Psoas muscle (tissue), 8 donors: ENCODE results near the gene C4BPA. TPM values are rescaled to one million over a fixed set of nuclear protein-coding genes. Genes with fewer than 3 reads are reported as not detected.

ENCODE experiments used
- ATAC-seq, 4 donors: fragments of 200-7000 bp; cut with Tn5 transposase; one replicate each; pipeline ENCODE4 v1.9.1; 2020; ENCODE audit warnings: moderate library complexity in 3 of 4, mild to moderate bottlenecking in 2 of 4
- DNase-seq, 2 donors: peaks; one replicate each; pipeline ENCODE4 v3.0.0-alpha.2; 2020
- H3K27ac ChIP-seq: fragments of 200-600 bp; one replicate; pipeline ENCODE4 v1.8.0; 2022
- H3K27me3 ChIP-seq, 3 donors: fragments of 200-600 bp in 1 of 3; one replicate each; pipeline versions ENCODE4 v1.6.1 to v1.8.0; 2013 to 2022; ENCODE audit warnings: low read length in 2 of 3, mild to moderate bottlenecking in 2 of 3, moderate library complexity in 1 of 3; ENCODE audit not compliant: insufficient read depth in 3 of 3
- H3K36me3 ChIP-seq, 2 donors: fragments of 200-600 bp in 1 of 2; one replicate each; pipeline versions ENCODE4 v1.6.1 to v1.8.0; 2013 to 2022; ENCODE audit warnings: low read depth in 1 of 2, mild to moderate bottlenecking in 1 of 2, moderate library complexity in 1 of 2; ENCODE audit not compliant: insufficient read depth in 1 of 2
- H3K4me1 ChIP-seq: fragments of 200-600 bp; one replicate; pipeline ENCODE4 v1.8.0; 2022
- H3K4me3 ChIP-seq: fragments of 200-600 bp; one replicate; pipeline ENCODE4 v1.8.0; 2022; ENCODE audit warnings: mild to moderate bottlenecking
- H3K9me3 ChIP-seq: fragments of 200-600 bp; one replicate; pipeline ENCODE4 v1.8.0; 2022
- CTCF ChIP-seq: fragments of 200-600 bp; IDR thresholded peaks from one replicate; pipeline ENCODE4 v1.8.0; 2022; ENCODE audit warnings: antibody characterized with exemption
- WGBS, 3 donors: extraction: QIAGEN DNeasy Blood & Tissue Kit; methylation state at CpG; one replicate each; pipeline versions ENCODE4 v1.1.6 to v1.1.7; 2013; 5-methylcytosine and 5-hydroxymethylcytosine counted together
- intact Hi-C, 2 donors: fragments of 100-400 bp; cut with DNase I; formaldehyde crosslinking; loops; one replicate each; pipeline versions ENCODE4 v1.11.0 to v1.14.2; 2022
- polyA plus RNA-seq, 3 donors: library from polyadenylated mRNA; stranded (reverse); fragments of 200-250 nt; gene quantifications; one replicate each; pipeline ENCODE4 v1.2.3, GENCODE V29; 2013
- total RNA-seq, 4 donors: library from RNA; stranded (reverse); fragmentation: NEBNext Ultra II Directional in 2 of 4; extraction: Animal tissue kit (Norgen Biotek cat#: 25700) in 2 of 4; gene quantifications; one replicate each; pipeline versions ENCODE4 v1.2.1 to v1.2.4, GENCODE V29; 2021 to 2023
- donor health status: healthy with polysubstance abuse.
- donor health status: DM: no; HTN: no; CAD: no; lungs with moderate emphysema.
- donor health status: Bipolar disorder and iron deficiency.
- donor health status: healthy.
- donor health status: DM: yes; HTN: yes; CAD: no.
- donor health status: DM: no; HTN: no; CAD: no.
- donor health status: DM: no; HTN: no; CAD: no.
- donor health status: DM: yes; HTN: yes; CAD: no.

Gene C4BPA
- total and polyA plus RNA-seq, 7 donors: 0.15 TPM; not detected in 6

- TF ChIP-seq CTCF: no peak
- peak in 3 of 4 donors; percentile 20 to 55 (median 33) for ATAC-seq
- no peaks in the 10 kb centered on the region for H3K27me3 ChIP-seq
- H3K9me3 ChIP-seq: no peaks in the 10 kb centered on the region
- DNase-seq: no peak
- no peak overlapping the region for H3K4me3 ChIP-seq
- 83 to 91% (median 86%) methylated on average over 3 of the region's 3 CpGs for WGBS, 3 donors
- intact Hi-C loops: no loop called here
- no peak overlapping the region for H3K27ac ChIP-seq
- H3K4me1 ChIP-seq: no peaks in the 10 kb centered on the region
- peaks cover 7 to 90% of the 10 kb centered on the region in 2 donors for H3K36me3 ChIP-seq
Measured at GRCh38 chr1:207069061-207069460, 35.0 kb upstream of the C4BPA start.

GRCh38 chr1:207069858-207070506 lies 34.1 kb upstream of the C4BPA start:
- no peak overlapping the region for H3K4me3 ChIP-seq
- intact Hi-C loops: no loop called here
- peaks cover 7 to 90% of the 10 kb centered on the region in 2 donors for H3K36me3 ChIP-seq
- no peaks in the 10 kb centered on the region for H3K9me3 ChIP-seq
- H3K27me3 ChIP-seq: no peaks in the 10 kb centered on the region
- DNase-seq (peak; percentile 44 to 49), ATAC-seq (peak in 3 of 4 donors; percentile 62 to 82 (median 64))
- no peak for TF ChIP-seq CTCF
- H3K27ac ChIP-seq: no peak overlapping the region
- H3K4me1 ChIP-seq: no peaks in the 10 kb centered on the region
- WGBS, 3 donors: 80 to 87% (median 86%) methylated on average over 5 of the region's 5 CpGs

- WGBS, 3 donors: 85 to 89% (median 88%) methylated on average over 4 of the region's 4 CpGs
- H3K36me3 ChIP-seq: peaks cover 7 to 90% of the 10 kb centered on the region in 2 donors
- no peak overlapping the region for H3K27ac ChIP-seq
- no peak overlapping the region for H3K4me3 ChIP-seq
- no peaks in the 10 kb centered on the region for H3K27me3 ChIP-seq
- H3K4me1 ChIP-seq: no peaks in the 10 kb centered on the region
- ATAC-seq (no peak), DNase-seq (no peak)
- no peaks in the 10 kb centered on the region for H3K9me3 ChIP-seq
- no peak for TF ChIP-seq CTCF
- intact Hi-C loops: no loop called here
Measured at GRCh38 chr1:207070811-207071210, 33.2 kb upstream of the C4BPA start.

- Histone ChIP-seq H3K4me1 (no peaks in the 10 kb centered on the region), H3K9me3 (no peaks in the 10 kb centered on the region), H3K27ac (no peak overlapping the region), H3K4me3 (no peak overlapping the region), H3K27me3 (no peaks in the 10 kb centered on the region), H3K36me3 (peaks cover 7 to 87% of the 10 kb centered on the region in 2 donors)
- intact Hi-C loops: no loop called here
- DNase-seq (no peak), ATAC-seq (no peak)
- no peak for TF ChIP-seq CTCF
- WGBS, 3 donors: 85 to 90% (median 86%) methylated on average over 6 of the region's 6 CpGs
Measured at GRCh38 chr1:207071426-207071825, 32.6 kb upstream of the C4BPA start.

- DNase-seq: no peak
- Histone ChIP-seq H3K27me3 (no peaks in the 10 kb centered on the region), H3K36me3 (peaks cover 7 to 81% of the 10 kb centered on the region in 2 donors), H3K9me3 (no peaks in the 10 kb centered on the region), H3K4me1 (peaks cover under 1% of the 10 kb centered on the region), H3K4me3 (no peak overlapping the region), H3K27ac (no peak overlapping the region)
- intact Hi-C loops: no loop called here
- no peak for ATAC-seq
- TF ChIP-seq CTCF: no peak
- whole genome bisulfite sequencing, 3 donors: 75 to 79% (median 79%) methylated on average over 8 of the region's 8 CpGs
Measured at GRCh38 chr1:207072233-207072632, 31.8 kb upstream of the C4BPA start.
